HepG2 (cell line): ENCODE results near the gene IP6K1.

Source experiments
- TCF7 ChIP-seq: sonication (generic); IDR thresholded peaks from 2 replicates; pipeline ENCODE4 v1.6.1; 2016; ENCODE audit warnings: antibody characterized with exemption, low read depth
- ZSCAN20 ChIP-seq: sonication (generic); formaldehyde crosslinking; IDR thresholded peaks from 2 replicates; pipeline ENCODE4 v1.4.0; 2020; ENCODE audit warnings: missing genetic modification reagents, mild to moderate bottlenecking, borderline replicate concordance
- TF ChIP-seq, protein P1 (sequence below): sonication (generic); formaldehyde crosslinking; conservative IDR thresholded peaks from 2 replicates; pipeline ENCODE4 v1.4.0; 2020; ENCODE audit warnings: missing genetic modification reagents
- TF ChIP-seq, protein P2 (sequence below): sonication (generic); formaldehyde crosslinking; IDR thresholded peaks from 2 replicates; pipeline ENCODE4 v1.4.0; 2020; ENCODE audit warnings: missing genetic modification reagents, borderline replicate concordance
- TF ChIP-seq, protein P3 (sequence below): sonication (generic); formaldehyde crosslinking; IDR thresholded peaks from 2 replicates; pipeline ENCODE4 v1.8.0; 2022; ENCODE audit warnings: mild to moderate bottlenecking, missing genetic modification reagents; ENCODE audit not compliant: insufficient replicate concordance
- TF ChIP-seq, protein P4 (sequence below), 2 experiments: sonication (generic) in 1 of 2; formaldehyde crosslinking in 1 of 2; IDR thresholded peaks; 2 replicates each; pipeline versions ENCODE4 v1.4.0 to v1.6.1; 2018 to 2020; ENCODE audit warnings: missing genetic modification reagents in 2 of 2, borderline replicate concordance in 1 of 2, low read depth in 1 of 2, mild to moderate bottlenecking in 1 of 2, missing biosample characterization in 1 of 2

DNA sequence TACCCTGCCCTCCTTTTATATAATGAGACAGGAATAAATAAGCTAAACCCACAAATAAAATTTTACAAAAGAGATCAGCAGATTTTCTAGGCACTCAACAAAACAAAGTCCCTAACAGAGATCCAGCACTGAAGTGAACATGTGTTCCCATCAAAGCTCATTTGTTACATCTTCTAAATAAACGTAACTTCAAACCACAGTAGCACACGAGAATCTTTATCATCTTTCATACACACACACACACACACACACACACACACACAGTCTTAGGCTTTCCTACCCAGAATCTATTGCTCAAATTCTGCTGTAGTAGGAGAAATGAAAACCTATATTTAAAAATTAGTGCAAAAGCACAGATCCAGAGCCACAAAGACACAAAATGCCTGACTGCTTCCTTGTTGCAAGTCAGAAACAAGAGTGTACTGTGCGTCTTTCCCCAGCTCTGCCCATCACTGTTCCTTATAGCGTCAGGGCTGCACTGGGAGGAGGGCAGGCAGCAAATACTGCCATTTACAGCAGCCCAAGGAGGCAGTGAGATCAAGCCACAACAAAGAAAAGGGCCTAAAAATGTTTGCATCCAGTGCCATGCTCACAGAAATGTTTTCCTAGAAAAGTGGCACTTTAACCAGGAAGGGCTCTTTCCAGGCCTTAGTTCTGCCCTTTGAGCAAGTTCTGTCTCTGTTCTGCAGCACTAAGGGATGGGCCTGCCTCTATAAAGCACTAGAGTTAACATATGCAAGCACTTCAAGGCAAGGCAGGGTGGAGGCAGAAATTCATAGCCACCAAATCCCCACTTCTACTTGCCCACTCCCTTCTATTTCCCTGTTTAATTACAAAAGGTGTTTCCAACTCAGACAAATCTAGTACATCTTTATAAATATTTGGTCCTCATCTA lies 6.0 kb downstream of the IP6K1 start:
- TF ChIP-seq, protein P1, sequence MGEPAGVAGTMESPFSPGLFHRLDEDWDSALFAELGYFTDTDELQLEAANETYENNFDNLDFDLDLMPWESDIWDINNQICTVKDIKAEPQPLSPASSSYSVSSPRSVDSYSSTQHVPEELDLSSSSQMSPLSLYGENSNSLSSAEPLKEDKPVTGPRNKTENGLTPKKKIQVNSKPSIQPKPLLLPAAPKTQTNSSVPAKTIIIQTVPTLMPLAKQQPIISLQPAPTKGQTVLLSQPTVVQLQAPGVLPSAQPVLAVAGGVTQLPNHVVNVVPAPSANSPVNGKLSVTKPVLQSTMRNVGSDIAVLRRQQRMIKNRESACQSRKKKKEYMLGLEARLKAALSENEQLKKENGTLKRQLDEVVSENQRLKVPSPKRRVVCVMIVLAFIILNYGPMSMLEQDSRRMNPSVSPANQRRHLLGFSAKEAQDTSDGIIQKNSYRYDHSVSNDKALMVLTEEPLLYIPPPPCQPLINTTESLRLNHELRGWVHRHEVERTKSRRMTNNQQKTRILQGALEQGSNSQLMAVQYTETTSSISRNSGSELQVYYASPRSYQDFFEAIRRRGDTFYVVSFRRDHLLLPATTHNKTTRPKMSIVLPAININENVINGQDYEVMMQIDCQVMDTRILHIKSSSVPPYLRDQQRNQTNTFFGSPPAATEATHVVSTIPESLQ (CRISPR knock-in tag), result no peak
- TF ChIP-seq, protein P2, sequence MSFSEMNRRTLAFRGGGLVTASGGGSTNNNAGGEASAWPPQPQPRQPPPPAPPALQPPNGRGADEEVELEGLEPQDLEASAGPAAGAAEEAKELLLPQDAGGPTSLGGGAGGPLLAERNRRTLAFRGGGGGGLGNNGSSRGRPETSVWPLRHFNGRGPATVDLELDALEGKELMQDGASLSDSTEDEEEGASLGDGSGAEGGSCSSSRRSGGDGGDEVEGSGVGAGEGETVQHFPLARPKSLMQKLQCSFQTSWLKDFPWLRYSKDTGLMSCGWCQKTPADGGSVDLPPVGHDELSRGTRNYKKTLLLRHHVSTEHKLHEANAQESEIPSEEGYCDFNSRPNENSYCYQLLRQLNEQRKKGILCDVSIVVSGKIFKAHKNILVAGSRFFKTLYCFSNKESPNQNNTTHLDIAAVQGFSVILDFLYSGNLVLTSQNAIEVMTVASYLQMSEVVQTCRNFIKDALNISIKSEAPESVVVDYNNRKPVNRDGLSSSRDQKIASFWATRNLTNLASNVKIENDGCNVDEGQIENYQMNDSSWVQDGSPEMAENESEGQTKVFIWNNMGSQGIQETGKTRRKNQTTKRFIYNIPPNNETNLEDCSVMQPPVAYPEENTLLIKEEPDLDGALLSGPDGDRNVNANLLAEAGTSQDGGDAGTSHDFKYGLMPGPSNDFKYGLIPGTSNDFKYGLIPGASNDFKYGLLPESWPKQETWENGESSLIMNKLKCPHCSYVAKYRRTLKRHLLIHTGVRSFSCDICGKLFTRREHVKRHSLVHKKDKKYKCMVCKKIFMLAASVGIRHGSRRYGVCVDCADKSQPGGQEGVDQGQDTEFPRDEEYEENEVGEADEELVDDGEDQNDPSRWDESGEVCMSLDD, result no peak
- TF ChIP-seq ZSCAN20 (CRISPR knock-in tag) (no peak), TCF7 (no peak)
- TF ChIP-seq, protein P3, sequence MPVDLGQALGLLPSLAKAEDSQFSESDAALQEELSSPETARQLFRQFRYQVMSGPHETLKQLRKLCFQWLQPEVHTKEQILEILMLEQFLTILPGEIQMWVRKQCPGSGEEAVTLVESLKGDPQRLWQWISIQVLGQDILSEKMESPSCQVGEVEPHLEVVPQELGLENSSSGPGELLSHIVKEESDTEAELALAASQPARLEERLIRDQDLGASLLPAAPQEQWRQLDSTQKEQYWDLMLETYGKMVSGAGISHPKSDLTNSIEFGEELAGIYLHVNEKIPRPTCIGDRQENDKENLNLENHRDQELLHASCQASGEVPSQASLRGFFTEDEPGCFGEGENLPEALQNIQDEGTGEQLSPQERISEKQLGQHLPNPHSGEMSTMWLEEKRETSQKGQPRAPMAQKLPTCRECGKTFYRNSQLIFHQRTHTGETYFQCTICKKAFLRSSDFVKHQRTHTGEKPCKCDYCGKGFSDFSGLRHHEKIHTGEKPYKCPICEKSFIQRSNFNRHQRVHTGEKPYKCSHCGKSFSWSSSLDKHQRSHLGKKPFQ, result no peak
- TF ChIP-seq, protein P4, sequence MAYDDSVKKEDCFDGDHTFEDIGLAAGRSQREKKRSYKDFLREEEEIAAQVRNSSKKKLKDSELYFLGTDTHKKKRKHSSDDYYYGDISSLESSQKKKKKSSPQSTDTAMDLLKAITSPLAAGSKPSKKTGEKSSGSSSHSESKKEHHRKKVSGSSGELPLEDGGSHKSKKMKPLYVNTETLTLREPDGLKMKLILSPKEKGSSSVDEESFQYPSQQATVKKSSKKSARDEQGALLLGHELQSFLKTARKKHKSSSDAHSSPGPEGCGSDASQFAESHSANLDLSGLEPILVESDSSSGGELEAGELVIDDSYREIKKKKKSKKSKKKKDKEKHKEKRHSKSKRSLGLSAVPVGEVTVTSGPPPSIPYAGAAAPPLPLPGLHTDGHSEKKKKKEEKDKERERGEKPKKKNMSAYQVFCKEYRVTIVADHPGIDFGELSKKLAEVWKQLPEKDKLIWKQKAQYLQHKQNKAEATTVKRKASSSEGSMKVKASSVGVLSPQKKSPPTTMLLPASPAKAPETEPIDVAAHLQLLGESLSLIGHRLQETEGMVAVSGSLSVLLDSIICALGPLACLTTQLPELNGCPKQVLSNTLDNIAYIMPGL (CRISPR knock-in tag; IDR thresholded peaks at IDR 0.05; ENCODE audit: borderline replicate concordance in 1 of 2, low read depth in 1 of 2), result no peak
